Measurements from ENCODE around the gene CAMK2D.

CAMK2D gene

GRCh38 chr4:113678641-113679040, 82.9 kb downstream of the CAMK2D start:
- DNase-seq = no peak

GRCh38 chr4:113677325-113677724, 84.2 kb downstream of the CAMK2D start:
- DNase-seq = no peak

GRCh38 chr4:113675731-113676697, 85.5 kb downstream of the CAMK2D start:
- DNase-seq = peak; percentile 62

GRCh38 chr4:113674733-113675132, 86.8 kb downstream of the CAMK2D start:
- peak; percentile 25 for DNase-seq

GRCh38 chr4:113674251-113674650, 87.3 kb downstream of the CAMK2D start:
- DNase-seq = peak; percentile 35

- DNase-seq = peak; percentile 70
Measured at GRCh38 chr4:113673450-113673849, 88.1 kb downstream of the CAMK2D start.

GRCh38 chr4:113666386-113667114, 95.0 kb downstream of the CAMK2D start:
- no peak for DNase-seq

GRCh38 chr4:113665036-113665435, 96.5 kb downstream of the CAMK2D start:
- no peak for DNase-seq

- no peak for DNase-seq
Measured at GRCh38 chr4:113662581-113662980, 99.0 kb downstream of the CAMK2D start.

- DNase-seq = no peak
Measured at GRCh38 chr4:113659127-113659526, 102.4 kb downstream of the CAMK2D start.

GRCh38 chr4:113657586-113658233, 103.8 kb downstream of the CAMK2D start:
- peak; percentile 33 for DNase-seq

GRCh38 chr4:113653871-113654270, 107.7 kb downstream of the CAMK2D start:
- DNase-seq = no peak

GRCh38 chr4:113646442-113646822, 115.1 kb downstream of the CAMK2D start:
- DNase-seq = peak; percentile 70

GRCh38 chr4:113645771-113646441, 115.6 kb downstream of the CAMK2D start:
- peak; percentile 74 for DNase-seq

GRCh38 chr4:113645288-113645687, 116.2 kb downstream of the CAMK2D start:
- no peak for DNase-seq

GRCh38 chr4:113644398-113644797, 117.1 kb downstream of the CAMK2D start:
- DNase-seq = no peak

- no peak for DNase-seq
Measured at GRCh38 chr4:113643505-113643904, 118.0 kb downstream of the CAMK2D start.

GRCh38 chr4:113641025-113641431, 120.5 kb downstream of the CAMK2D start:
- peak; percentile 30 for DNase-seq

- DNase-seq = no peak
Measured at GRCh38 chr4:113639326-113639725, 122.2 kb downstream of the CAMK2D start.

GRCh38 chr4:113638562-113638832, 123.0 kb downstream of the CAMK2D start:
- DNase-seq = no peak

GRCh38 chr4:113637823-113638561, 123.5 kb downstream of the CAMK2D start:
- peak; percentile 4 for DNase-seq

GRCh38 chr4:113637363-113637762, 124.2 kb downstream of the CAMK2D start:
- DNase-seq = no peak

Measured in NCI-H69 (cell line).